Cardiac muscle cell (in vitro differentiated cells and primary cell): ENCODE measurements around the gene CNIH3. TPM values are rescaled to one million over a fixed set of nuclear protein-coding genes. Genes with fewer than 3 reads are reported as not detected.

ENCODE experiments used
- DNase-seq, 2 donors: peaks; one replicate each; pipeline versions ENCODE4 v3.0.0 to v3.0.0-alpha.2; 2010 to 2017; ENCODE audit warnings: low read depth in 1 of 2, low spot score in 1 of 2
- H3K27ac ChIP-seq: fragments of 200-600 bp; sonication (generic); 2 replicates; pipeline ENCODE4 v1.5.1; 2016
- H3K27me3 ChIP-seq: fragments of 200-600 bp; sonication (generic); 2 replicates; pipeline ENCODE4 v1.6.0; 2016; ENCODE audit warnings: control low read depth
- H3K36me3 ChIP-seq: fragments of 200-600 bp; sonication (generic); 2 replicates; pipeline ENCODE4 v1.5.1; 2016; ENCODE audit warnings: control low read depth
- H3K4me1 ChIP-seq: fragments of 200-600 bp; sonication (generic); 2 replicates; pipeline ENCODE4 v1.8.1; 2017; ENCODE audit warnings: low read depth, mild to moderate bottlenecking, mixed run types
- H3K4me3 ChIP-seq: fragments of 200-600 bp; sonication (generic); 2 replicates; pipeline ENCODE4 v1.5.1; 2016; ENCODE audit warnings: mild to moderate bottlenecking
- H3K9me3 ChIP-seq: fragments of 200-600 bp; sonication (generic); 2 replicates; pipeline ENCODE4 v1.5.1; 2017; ENCODE audit warnings: low read depth, mild to moderate bottlenecking, control low read depth
- CTCF ChIP-seq: IDR thresholded peaks from 2 replicates; pipeline ENCODE4 v1.5.1; 2012; ENCODE audit warnings: low read depth, mild to moderate bottlenecking, low read length
- polyA plus RNA-seq: library from polyadenylated mRNA; unstranded; fragments of >200 nt; fragmentation: Nextera tagmentation; extraction: Ambion mirVana; gene quantifications from 2 replicates; pipeline ENCODE4 v1.2.1, GENCODE V29; 2016
- total RNA-seq: library from RNA; depleted of rRNA; stranded (reverse); fragments of >200 nt; gene quantifications from 2 replicates; pipeline ENCODE4 v1.2.3, GENCODE V29; 2016

The CNIH3 gene
- total and polyA plus RNA-seq, 2 experiments from 2014 or later: 3.2 to 4.2 TPM

- DNase-seq: no peak
- peaks cover 3% of the 10 kb centered on the region for H3K9me3 ChIP-seq
- H3K36me3 ChIP-seq: no peaks in the 10 kb centered on the region
- H3K27ac ChIP-seq: no peak overlapping the region
- H3K4me1 ChIP-seq: no peaks in the 10 kb centered on the region
- no peak for TF ChIP-seq CTCF
- no peak overlapping the region for H3K4me3 ChIP-seq
- H3K27me3 ChIP-seq: no peaks in the 10 kb centered on the region
Measured at GRCh38 chr1:224761245-224761644, 145.1 kb downstream of the CNIH3 start.

GRCh38 chr1:224762046-224762445, 145.9 kb downstream of the CNIH3 start:
- Histone ChIP-seq H3K36me3 (no peaks in the 10 kb centered on the region), H3K27ac (no peak overlapping the region), H3K27me3 (no peaks in the 10 kb centered on the region), H3K4me1 (no peaks in the 10 kb centered on the region), H3K4me3 (no peak overlapping the region), H3K9me3 (peaks cover 3% of the 10 kb centered on the region)
- no peak for TF ChIP-seq CTCF
- no peak for DNase-seq

DNA sequence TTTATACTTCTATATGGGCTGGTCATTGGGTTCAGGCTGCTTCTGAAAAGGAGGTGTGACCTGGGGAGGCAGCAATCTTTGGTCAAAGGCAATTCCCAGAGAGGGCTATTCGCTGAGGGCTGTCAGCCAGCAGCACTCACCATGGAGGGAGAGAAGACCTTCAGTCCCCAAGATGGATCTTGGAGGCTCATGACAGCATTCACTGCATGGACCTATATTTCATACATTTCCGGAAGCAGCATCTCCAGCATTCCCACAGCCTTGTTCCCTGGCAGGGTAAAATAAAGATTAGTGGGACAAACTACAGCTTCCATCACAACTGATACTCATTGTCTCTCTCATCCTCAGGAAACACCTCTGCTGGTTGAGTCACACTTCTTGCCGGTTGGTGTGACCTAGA, 146.6 kb downstream of the CNIH3 start:
- no peaks in the 10 kb centered on the region for H3K4me1 ChIP-seq
- no peaks in the 10 kb centered on the region for H3K36me3 ChIP-seq
- no peak overlapping the region for H3K4me3 ChIP-seq
- no peaks in the 10 kb centered on the region for H3K27me3 ChIP-seq
- no peak for DNase-seq
- H3K27ac ChIP-seq: no peak overlapping the region
- TF ChIP-seq CTCF: no peak
- peaks cover 3% of the 10 kb centered on the region for H3K9me3 ChIP-seq

DNA sequence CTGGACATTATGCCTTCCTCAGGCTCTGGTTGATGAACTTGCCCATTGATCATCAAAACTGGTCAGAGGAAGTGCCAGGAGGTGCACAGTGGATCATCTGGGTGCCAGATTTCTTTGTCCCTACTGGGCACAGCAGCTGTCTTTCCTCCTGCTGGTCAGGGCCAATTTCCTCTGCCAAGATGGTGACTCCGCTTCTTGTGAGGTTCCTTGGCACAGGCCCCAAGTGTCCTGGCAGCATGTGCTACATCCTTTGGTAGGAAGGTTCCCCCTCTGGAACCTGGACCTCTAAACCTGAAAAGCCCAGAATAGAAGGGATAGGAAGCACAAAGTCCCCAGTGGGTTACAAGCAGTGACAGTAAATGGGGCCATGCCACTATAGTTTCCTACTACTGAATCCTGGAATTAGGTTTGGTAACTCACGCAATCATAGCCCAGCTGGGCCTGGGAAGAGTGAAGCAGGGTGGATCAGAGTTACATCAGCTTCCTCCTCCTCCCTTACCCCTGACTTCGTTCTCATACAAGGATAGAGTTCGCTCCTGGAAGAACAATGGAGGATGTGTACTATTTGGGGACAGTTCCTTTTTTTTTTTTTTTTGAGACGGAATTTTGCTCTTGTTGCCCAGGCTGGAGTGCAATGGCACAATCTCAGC, 147.1 kb downstream of the CNIH3 start:
- TF ChIP-seq CTCF: no peak
- no peaks in the 10 kb centered on the region for H3K36me3 ChIP-seq
- H3K4me3 ChIP-seq: no peak overlapping the region
- H3K9me3 ChIP-seq: peaks cover 3% of the 10 kb centered on the region
- no peak for DNase-seq
- H3K27ac ChIP-seq: no peak overlapping the region
- H3K4me1 ChIP-seq: no peaks in the 10 kb centered on the region
- H3K27me3 ChIP-seq: no peaks in the 10 kb centered on the region

GRCh38 chr1:224766266-224766665, 150.1 kb downstream of the CNIH3 start:
- Histone ChIP-seq H3K36me3 (no peaks in the 10 kb centered on the region), H3K27ac (no peak overlapping the region), H3K4me3 (no peak overlapping the region), H3K27me3 (no peaks in the 10 kb centered on the region), H3K9me3 (no peaks in the 10 kb centered on the region), H3K4me1 (no peaks in the 10 kb centered on the region)
- no peak for DNase-seq
- TF ChIP-seq CTCF: no peak
